Memory B cell (primary cell): Measurements from ENCODE around the gene RPS28.
A peak's percentile ranks its signal among the peaks of the same experiment; 100 is the strongest.
"Not testable (repeated sequence)": the region's sequence is repeated elsewhere in the genome, so short reads cannot be mapped to it uniquely, and the experiment has no call there.

ENCODE experiments used
- ATAC-seq: fragments of 150-1000 bp; cut with Tn5 transposase; 2 replicates; pipeline ENCODE4 v1.10.0; 2021; ENCODE audit warnings: low read depth, mild to moderate bottlenecking, moderate library complexity
- DNase-seq, 2 donors: peaks; one replicate each; pipeline ENCODE4 v3.0.0; 2022; ENCODE audit warnings: low spot score in 2 of 2
- H3K27ac Mint-ChIP-seq: one replicate; pipeline ENCODE4 v1.8.0; 2022; ENCODE audit warnings: mild to moderate bottlenecking, moderate library complexity, mixed read lengths
- H3K27me3 Mint-ChIP-seq: one replicate; pipeline ENCODE4 v1.8.0; 2022; ENCODE audit warnings: mixed read lengths
- H3K36me3 Mint-ChIP-seq: one replicate; pipeline ENCODE4 v1.8.0; 2022; ENCODE audit warnings: mild to moderate bottlenecking, mixed read lengths
- H3K4me1 Mint-ChIP-seq: one replicate; pipeline ENCODE4 v1.8.0; 2022; ENCODE audit warnings: mixed read lengths
- H3K4me3 Mint-ChIP-seq: one replicate; pipeline ENCODE4 v1.8.0; 2022; ENCODE audit warnings: mild to moderate bottlenecking, moderate library complexity, mixed read lengths
- H3K9me3 Mint-ChIP-seq: one replicate; pipeline ENCODE4 v1.8.0; 2022; ENCODE audit warnings: mixed read lengths

Gene RPS28

DNA sequence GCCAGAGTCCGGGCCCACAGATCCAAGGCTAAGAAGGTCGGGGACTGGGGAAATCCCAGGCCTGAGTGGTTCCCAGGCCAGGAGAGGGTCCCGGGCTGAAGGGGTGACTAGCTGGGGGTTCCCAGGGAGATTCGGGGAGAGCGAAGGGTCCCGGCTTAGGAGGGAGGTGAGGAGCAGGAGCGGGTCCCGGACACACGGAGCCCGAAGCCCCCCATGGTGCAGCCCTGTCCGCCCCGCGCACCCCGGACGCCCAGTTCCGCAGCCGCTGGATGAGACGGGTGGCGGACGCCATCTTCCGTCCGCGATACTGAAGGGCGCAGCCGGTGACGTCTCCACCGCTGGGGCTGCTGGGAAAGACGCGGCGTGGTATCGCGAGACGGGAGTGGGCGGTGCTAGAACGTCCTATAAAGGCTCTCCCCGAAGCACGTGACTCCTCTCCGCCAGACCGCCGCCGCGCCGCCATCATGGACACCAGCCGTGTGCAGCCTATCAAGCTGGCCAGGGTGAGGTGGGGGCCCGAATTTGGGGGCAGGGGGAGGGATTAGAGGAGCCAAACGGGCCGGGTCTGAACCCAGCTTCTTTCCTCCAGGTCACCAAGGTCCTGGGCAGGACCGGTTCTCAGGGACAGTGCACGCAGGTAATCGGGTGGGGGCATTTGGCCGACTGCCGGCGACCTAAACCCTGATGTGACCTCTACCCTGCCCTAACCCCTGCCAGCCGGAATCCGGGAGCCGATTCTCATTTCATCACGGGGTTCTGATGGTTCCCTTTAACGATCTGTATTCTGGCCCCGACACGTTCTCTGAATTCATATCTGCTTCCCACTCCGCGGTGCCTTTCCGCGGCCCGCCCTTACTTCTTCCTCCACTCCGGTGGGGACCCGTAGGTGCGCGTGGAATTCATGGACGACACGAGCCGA is at the start of gene RPS28, which contains the start of gene NDUFA7:
RPS28 (plus strand) TSS at position 430 of the 919 bp plus-strand sequence; CDS start at position 465, 35 bp downstream.
NDUFA7 (minus strand) TSS at position 309 of the 919 bp plus-strand sequence; CDS start at position 292, 17 bp downstream.
- Mint-ChIP-seq H3K36me3 (no peaks in the 10 kb centered on the region), H3K4me1 (peaks cover 18% of the 10 kb centered on the region), H3K27me3 (no peaks in the 10 kb centered on the region), H3K27ac (peak within 1 kb of the TSS; percentile 99), H3K4me3 (peak within 1 kb of the TSS; percentile 100), H3K9me3 (no peaks in the 10 kb centered on the region)
- ATAC-seq = peak; percentile 96
- DNase-seq = peak; percentile 96

DNA sequence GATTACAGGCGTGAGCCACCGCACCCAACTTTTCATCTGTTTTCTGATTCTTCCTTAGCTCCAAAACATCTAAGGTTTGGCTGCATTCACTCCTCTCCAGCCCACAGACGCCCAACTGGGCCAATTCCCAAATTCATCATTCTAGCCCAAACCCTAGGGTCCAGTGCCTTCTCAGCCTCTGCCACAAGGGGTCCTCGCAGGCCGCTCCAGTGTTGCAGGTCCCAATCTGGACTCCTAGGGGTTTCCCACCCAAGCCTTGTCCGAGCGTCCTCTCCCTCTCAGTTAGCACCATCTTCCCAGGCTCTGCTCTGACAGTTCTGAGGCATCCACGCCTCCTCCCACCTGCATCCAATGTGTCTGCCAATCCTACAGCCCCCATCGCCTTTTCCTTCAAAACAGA is 44.8 kb upstream of the RPS28 start:
- DNase-seq, H3K27ac Mint-ChIP-seq, H3K9me3 Mint-ChIP-seq, H3K4me1 Mint-ChIP-seq, H3K4me3 Mint-ChIP-seq, H3K27me3 Mint-ChIP-seq, H3K36me3 Mint-ChIP-seq: not testable (repeated sequence)
- peak; percentile 51 for ATAC-seq

DNA sequence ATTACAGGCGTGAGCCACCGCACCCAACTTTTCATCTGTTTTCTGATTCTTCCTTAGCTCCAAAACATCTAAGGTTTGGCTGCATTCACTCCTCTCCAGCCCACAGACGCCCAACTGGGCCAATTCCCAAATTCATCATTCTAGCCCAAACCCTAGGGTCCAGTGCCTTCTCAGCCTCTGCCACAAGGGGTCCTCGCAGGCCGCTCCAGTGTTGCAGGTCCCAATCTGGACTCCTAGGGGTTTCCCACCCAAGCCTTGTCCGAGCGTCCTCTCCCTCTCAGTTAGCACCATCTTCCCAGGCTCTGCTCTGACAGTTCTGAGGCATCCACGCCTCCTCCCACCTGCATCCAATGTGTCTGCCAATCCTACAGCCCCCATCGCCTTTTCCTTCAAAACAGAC is 30.0 kb upstream of the RPS28 start:
- peak; percentile 47 for ATAC-seq
- not testable (repeated sequence) for H3K4me3 Mint-ChIP-seq, H3K27ac Mint-ChIP-seq, H3K4me1 Mint-ChIP-seq, H3K9me3 Mint-ChIP-seq, H3K36me3 Mint-ChIP-seq, DNase-seq, H3K27me3 Mint-ChIP-seq

DNA sequence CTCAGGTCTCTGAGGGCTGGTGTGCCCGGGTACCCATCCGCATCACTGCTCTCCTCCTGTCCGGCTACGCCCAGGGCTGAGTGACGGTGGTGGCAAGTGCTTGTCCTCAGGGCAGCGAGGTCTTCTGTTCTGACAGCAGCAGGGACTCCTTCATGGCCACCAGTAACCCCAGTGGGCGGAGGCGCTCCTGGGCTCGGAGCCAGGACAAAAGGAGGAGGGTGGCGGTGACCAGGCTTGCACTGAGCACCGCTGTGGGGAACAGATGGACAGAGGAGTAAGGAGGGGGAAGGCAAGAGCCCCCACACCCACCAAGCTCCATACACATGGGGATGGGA is 19.0 kb upstream of the RPS28 start:
- Mint-ChIP-seq H3K27me3 (no peaks in the 10 kb centered on the region), H3K4me3 (no peak overlapping the region), H3K4me1 (peaks cover 5% of the 10 kb centered on the region), H3K36me3 (no peaks in the 10 kb centered on the region), H3K27ac (no peak overlapping the region), H3K9me3 (no peaks in the 10 kb centered on the region)
- ATAC-seq = no peak
- DNase-seq = no peak

DNA sequence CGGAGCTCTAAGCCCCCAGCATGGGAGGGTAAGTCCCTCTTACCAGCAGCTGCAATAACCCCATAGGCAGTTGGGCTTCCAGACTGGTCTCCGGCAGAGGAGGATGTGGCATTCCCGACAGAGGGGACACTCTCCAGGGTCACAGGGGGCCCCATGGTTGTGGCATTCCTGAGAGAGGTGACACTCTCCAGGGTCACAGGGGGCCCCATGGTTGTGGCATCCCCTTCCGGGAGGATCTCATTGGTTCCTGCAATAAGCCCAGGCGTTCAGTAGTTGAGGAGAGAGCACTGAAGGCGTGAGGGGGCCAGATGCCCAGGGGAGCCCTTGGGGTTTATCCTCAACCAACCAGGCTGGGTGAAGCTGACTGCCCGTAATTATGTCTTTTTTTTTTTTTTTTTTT is 18.6 kb upstream of the RPS28 start:
- DNase-seq (peak in 1 of 2 donors; percentile 7), ATAC-seq (no peak)
- Mint-ChIP-seq H3K27ac (no peak overlapping the region), H3K4me3 (no peak overlapping the region), H3K36me3 (no peaks in the 10 kb centered on the region), H3K4me1 (peaks cover 9% of the 10 kb centered on the region), H3K9me3 (no peaks in the 10 kb centered on the region), H3K27me3 (no peaks in the 10 kb centered on the region)

DNA sequence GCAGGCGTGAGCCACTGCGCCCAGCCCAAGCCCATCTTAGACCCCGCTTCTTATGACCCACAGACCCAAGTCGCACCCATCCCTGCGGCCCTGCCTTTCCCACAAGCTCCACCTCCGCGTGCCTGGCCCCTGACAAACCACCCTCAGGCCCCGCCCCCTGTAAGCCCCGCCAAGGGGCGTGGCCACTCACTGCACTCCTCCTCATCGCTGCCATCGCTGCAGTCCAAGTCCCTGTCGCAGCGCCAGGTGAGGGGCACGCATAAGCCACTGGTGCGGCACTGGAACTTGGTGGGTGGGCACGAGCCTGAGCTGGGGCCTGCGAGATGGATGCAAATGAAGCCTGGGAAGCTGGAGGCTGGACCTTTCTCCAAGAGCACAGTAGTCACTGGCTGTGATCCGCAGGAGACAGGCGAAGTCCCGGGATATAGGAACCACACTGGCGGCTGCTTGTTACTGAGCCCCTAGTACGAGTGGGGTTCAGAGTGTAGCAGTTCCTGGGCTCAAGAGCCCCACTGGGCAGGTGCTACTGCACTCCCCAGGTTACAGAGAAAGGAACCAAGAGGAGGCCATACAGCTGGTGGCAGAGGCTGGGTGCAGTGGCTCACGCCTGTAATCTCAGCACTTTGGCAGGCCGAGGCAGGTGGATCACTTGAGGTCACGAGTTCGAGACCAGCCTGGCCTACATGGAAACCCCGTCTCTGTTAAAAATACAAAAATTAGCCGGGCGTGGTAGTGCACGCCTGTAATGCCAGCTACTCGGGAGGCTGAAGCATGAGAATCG is 16.3 kb upstream of the RPS28 start:
- Mint-ChIP-seq H3K4me1 (peaks cover 13% of the 10 kb centered on the region), H3K36me3 (peaks cover 4% of the 10 kb centered on the region), H3K27me3 (no peaks in the 10 kb centered on the region), H3K4me3 (no peak overlapping the region), H3K9me3 (no peaks in the 10 kb centered on the region), H3K27ac (no peak overlapping the region)
- DNase-seq (peak in 1 of 2 donors; percentile 9), ATAC-seq (no peak)

DNA sequence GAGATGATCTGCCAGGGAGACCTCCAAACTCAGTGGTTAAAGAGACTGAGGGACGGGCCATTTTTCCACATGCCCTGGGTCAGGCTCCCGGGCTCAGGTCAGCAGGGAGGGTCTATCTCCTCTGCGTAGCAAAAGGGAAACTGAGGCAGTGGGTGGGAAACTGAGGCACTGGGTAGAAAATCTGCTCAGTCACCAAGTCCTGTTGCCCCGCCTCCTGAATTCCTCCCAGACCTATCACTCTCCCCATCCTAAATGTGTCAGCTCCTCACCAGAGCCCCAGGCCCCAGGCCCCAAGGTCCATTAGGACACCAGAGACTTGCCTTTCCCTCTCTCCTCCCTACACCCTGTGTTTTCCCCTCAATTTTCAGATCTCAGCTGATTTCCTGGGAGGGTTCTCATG is 15.5 kb upstream of the RPS28 start:
- H3K9me3 Mint-ChIP-seq = no peaks in the 10 kb centered on the region
- DNase-seq (peak in 1 of 2 donors; percentile 9), ATAC-seq (no peak)
- peaks cover 13% of the 10 kb centered on the region for H3K4me1 Mint-ChIP-seq
- no peak overlapping the region for H3K27ac Mint-ChIP-seq
- H3K4me3 Mint-ChIP-seq = no peak overlapping the region
- H3K27me3 Mint-ChIP-seq = no peaks in the 10 kb centered on the region
- peaks cover 4% of the 10 kb centered on the region for H3K36me3 Mint-ChIP-seq

DNA sequence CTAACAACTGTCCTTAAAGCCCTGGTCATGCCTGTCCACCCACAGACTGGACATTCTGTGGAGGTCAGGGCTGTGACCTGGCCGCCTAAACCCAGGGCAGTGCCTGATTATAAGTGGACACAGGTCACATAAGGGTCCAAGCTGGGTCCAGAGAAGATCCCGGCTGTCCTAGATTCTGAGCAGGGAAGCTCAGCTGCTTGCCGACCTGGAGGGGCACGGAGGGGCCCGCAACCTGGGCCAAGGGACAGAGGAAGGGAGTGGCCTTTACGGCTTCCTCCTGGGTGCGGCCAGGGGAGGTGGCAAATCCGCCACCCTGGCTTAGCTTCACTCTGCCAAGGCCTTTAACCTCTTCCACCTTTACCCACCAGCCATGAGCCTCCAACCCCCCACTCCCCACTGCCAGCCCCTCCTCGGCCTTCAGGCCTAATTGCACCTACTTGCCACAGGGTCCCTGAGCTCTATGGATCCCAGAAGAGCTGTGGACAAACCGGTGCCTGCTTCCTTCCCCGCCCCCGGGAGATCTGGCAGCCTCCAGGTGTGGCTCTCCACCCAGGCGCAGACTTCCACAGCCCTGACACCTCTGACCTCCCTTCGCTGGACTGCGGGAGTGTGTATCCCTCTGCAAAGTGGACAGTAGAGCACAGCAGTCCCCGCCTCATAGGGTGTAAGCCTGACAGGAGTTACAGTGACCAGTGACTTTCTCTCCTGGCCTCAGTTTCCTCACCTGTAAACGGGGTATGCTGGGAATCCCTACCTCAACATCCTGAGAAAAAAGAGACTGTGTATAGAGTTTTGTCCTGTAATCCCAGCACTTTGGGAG is 14.9 kb upstream of the RPS28 start:
- Mint-ChIP-seq H3K36me3 (peaks cover 6% of the 10 kb centered on the region), H3K27ac (no peak overlapping the region), H3K9me3 (no peaks in the 10 kb centered on the region), H3K4me3 (peak overlapping the region; percentile 87), H3K4me1 (peaks cover 13% of the 10 kb centered on the region), H3K27me3 (no peaks in the 10 kb centered on the region)
- ATAC-seq (no peak), DNase-seq (peak in 1 of 2 donors; percentile 11)

DNA sequence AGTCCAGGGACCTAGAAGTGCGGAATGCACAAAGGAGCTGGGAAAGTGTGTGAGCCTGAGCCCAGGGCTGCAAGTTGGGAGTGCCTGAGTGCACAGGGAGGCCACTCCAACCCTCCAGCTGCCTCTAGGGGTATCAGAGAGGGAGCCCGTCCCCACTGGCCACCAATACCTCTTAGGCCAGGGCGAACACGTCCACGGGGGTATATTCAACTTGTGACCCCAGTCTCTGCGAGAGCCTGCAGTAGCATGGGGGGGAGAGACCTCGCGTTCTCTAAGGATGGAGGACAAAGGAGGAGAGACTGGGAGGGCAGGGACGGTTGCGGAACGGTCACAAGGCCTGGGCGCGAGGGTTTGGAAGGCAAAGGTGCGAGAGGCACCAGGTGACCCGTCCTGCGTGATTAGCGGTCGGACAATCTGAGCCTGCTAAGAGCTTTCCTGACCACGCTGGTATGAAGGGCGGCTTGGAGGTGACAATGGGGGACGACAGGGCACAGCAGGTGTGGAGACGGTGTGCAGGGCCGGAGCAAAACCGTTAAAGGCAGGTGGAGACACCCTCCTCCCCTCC is 13.8 kb upstream of the RPS28 start:
- Mint-ChIP-seq H3K27me3 (no peaks in the 10 kb centered on the region), H3K4me1 (peaks cover 13% of the 10 kb centered on the region)

DNA sequence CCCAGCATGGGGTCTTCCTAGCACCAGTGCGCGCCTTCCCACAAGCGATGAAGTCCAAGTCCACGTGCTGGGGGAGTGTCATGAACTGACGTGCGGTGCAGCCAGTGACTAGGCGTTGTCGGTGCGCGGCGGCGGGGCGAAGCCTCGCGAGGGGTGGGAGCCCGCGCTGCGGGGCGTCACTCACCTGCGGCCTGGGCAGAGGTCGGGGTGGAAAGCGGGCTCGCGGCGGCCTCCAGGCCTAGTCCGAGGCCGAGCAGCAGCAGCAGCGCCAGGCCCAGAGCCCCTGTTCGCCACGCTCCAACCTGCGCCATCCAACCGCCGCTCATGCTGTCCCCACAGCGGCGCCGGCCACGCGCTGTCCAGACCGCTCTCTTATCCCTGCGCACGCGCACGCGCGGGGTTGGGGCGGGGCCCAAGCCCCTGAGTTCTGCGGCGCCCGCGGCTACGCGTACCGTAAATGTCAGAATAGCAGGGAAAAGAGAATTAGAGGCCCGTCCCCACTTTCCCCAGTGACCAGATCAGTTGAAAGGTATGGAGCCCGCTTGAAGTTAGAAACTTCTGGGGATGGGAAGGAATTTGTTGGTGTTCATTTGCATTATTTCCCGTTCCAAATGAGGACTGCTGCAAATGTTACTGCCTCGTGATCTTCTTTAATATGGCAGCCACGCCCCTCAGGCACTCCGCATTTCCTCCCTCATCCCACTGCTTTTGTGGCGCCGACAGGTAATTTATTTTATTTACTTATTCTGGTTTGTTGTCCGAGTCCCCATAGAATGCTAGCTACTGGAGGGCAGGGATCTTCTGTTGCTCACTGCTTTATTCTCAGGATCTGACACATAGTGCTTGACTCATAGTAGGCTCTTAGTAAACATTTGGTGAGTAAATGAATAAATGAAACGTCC is 13.1 kb upstream of the RPS28 start, which contains the start of gene CD320:
CD320 (minus strand) TSS at position 394 of the 902 bp plus-strand sequence; CDS start at position 326, 68 bp downstream.
- Mint-ChIP-seq H3K27me3 (no peaks in the 10 kb centered on the region), H3K4me3 (peak within 1 kb of the TSS; percentile 87), H3K9me3 (no peaks in the 10 kb centered on the region), H3K27ac (peak within 1 kb of the TSS; percentile 60), H3K4me1 (peaks cover 13% of the 10 kb centered on the region), H3K36me3 (peaks cover 8% of the 10 kb centered on the region)
- DNase-seq (peak; percentile 72 to 91), ATAC-seq (peak; percentile 89)

More for the DNA sequence above, 13.8 kb upstream of the RPS28 start:
- peaks cover 8% of the 10 kb centered on the region for H3K36me3 Mint-ChIP-seq
- ATAC-seq (no peak), DNase-seq (no peak)
- no peaks in the 10 kb centered on the region for H3K9me3 Mint-ChIP-seq
- H3K4me3 Mint-ChIP-seq = peak overlapping the region; percentile 87
- H3K27ac Mint-ChIP-seq = peak overlapping the region; percentile 60

DNA sequence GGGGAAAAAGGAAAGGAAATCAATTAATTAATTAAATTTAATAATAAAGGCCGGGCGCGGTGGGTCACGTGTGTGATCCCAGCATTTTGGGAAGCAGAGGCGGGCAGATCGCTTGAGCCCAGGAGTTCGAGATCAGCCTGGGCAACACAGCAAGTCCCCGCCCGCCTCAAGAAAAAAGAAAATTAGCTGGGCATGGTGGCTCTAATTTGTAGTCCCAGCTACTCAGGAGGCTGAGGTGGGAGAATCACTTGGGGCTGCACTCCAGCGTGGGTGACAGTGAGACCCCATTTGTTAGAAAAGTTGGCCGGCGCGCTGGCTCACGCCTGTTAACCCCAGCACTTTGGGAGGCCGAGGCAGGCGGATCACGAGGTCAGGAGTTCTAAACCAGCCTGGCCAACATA is 12.4 kb upstream of the RPS28 start:
- peak in 1 of 2 donors; percentile 9 for DNase-seq
- H3K9me3 Mint-ChIP-seq = no peaks in the 10 kb centered on the region
- peaks cover 8% of the 10 kb centered on the region for H3K36me3 Mint-ChIP-seq
- H3K27ac Mint-ChIP-seq = peak overlapping the region; percentile 60
- H3K4me3 Mint-ChIP-seq = peak overlapping the region; percentile 87
- ATAC-seq = no peak
- H3K4me1 Mint-ChIP-seq = peaks cover 13% of the 10 kb centered on the region
- H3K27me3 Mint-ChIP-seq = no peaks in the 10 kb centered on the region

DNA sequence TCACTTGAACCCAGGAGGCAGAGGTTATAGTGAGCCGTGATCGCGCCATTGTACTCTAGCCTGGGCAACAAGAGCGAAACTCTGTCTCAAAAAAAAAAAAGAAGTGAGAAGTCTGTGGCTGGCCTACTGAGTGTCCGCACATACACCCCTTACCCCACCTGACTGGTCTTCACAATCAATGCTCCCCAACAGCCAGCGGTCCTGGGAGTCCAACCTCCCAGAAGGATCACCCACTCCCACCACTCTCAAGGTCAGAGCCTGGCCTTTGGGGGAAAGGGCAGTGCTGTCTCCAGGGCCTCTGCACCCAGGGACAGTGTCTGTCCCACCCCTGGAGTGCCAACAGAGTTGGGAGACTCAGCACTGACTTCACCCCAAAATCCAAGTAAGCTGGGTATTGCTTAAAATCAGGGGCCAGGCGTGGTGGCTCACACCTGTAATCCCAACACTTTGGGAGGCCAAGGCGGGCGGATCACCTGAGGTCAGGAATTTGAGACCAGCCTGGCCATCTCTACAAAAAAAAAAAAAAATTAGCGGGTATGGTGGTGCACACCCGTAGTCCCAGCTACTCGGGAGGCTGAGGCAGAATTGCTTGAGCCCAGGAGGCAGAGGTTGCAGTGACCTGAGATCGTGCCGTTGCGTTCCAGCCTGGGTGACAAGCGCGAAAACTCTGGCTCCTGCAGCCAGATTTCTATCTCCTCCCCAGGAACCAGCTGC is 10.8 kb upstream of the RPS28 start:
- DNase-seq (peak in 1 of 2 donors; percentile 9), ATAC-seq (no peak)
- H3K9me3 Mint-ChIP-seq = no peaks in the 10 kb centered on the region
- no peak overlapping the region for H3K4me3 Mint-ChIP-seq
- H3K36me3 Mint-ChIP-seq = peaks cover 11% of the 10 kb centered on the region
- H3K4me1 Mint-ChIP-seq = peaks cover 13% of the 10 kb centered on the region
- H3K27me3 Mint-ChIP-seq = no peaks in the 10 kb centered on the region
- H3K27ac Mint-ChIP-seq = no peak overlapping the region
